WTC11 (cell line): ENCODE data around the gene SAMSN1. TPM values are rescaled to one million over a fixed set of nuclear protein-coding genes. Genes with fewer than 3 reads are reported as not detected.

Experiments used
- ATAC-seq: fragments of 200-7000 bp; cut with Tn5 transposase; 2 replicates; pipeline ENCODE4 v1.10.0; 2021; ENCODE audit warnings: mild to moderate bottlenecking, moderate library complexity
- CTCF ChIA-PET: fragments of 300-600 bp; sonication (Branson Sonifier 250); formaldehyde crosslinking; loops from one replicate; lab custom pipeline; 2021; ENCODE audit warnings: antibody characterized with exemption; lab: Charles Lee
- POLR2A ChIA-PET: fragments of 350-600 bp; sonication (Branson Sonifier 250); formaldehyde crosslinking; loops from one replicate; lab custom pipeline; 2021; ENCODE audit warnings: antibody characterized with exemption; lab: Charles Lee
- DNase-seq: peaks from one replicate; pipeline ENCODE4 v3.0.0; 2021; ENCODE audit warnings: low spot score
- H3K27ac Mint-ChIP-seq: 2 replicates; pipeline ENCODE4 v1.8.0; 2021; ENCODE audit warnings: mixed read lengths
- H3K27me3 Mint-ChIP-seq: 2 replicates; pipeline ENCODE4 v1.8.0; 2021; ENCODE audit warnings: low read depth, mild to moderate bottlenecking, moderate library complexity, mixed read lengths
- H3K36me3 Mint-ChIP-seq: 2 replicates; pipeline ENCODE4 v1.8.0; 2021; ENCODE audit warnings: mixed read lengths
- H3K4me1 Mint-ChIP-seq: 2 replicates; pipeline ENCODE4 v1.8.0; 2022; ENCODE audit warnings: mixed read lengths
- H3K4me3 Mint-ChIP-seq: 2 replicates; pipeline ENCODE4 v1.8.0; 2021; ENCODE audit warnings: mild to moderate bottlenecking, moderate library complexity, mixed read lengths
- H3K9me3 Mint-ChIP-seq: 2 replicates; pipeline ENCODE4 v1.8.0; 2021; ENCODE audit warnings: mixed read lengths
- ATF1 ChIP-seq: sonication (generic); formaldehyde crosslinking; IDR thresholded peaks from 2 replicates; pipeline ENCODE4 v1.8.1; 2023; ENCODE audit warnings: mild to moderate bottlenecking, moderate library complexity, missing genetic modification reagents
- CREB1 ChIP-seq: sonication (generic); formaldehyde crosslinking; IDR thresholded peaks from 2 replicates; pipeline ENCODE4 v1.8.0; 2023; ENCODE audit warnings: mild to moderate bottlenecking, missing genetic modification reagents
- ELF4 ChIP-seq: sonication (generic); formaldehyde crosslinking; IDR thresholded peaks from 2 replicates; pipeline ENCODE4 v1.8.1; 2022; ENCODE audit warnings: low read depth, mild to moderate bottlenecking, moderate library complexity, missing genetic modification reagents
- JAZF1 ChIP-seq: fragments of 250-450 bp; sonication (Bioruptor Pico); IDR thresholded peaks from 2 replicates; pipeline ENCODE4 v1.9.0; 2021; ENCODE audit warnings: moderate library complexity, mild to moderate bottlenecking, inconsistent platforms
- TCF7 ChIP-seq: sonication (generic); formaldehyde crosslinking; IDR thresholded peaks from 2 replicates; pipeline ENCODE4 v1.8.0; 2022; ENCODE audit warnings: mild to moderate bottlenecking, low read depth, missing genetic modification reagents, moderate library complexity
- TP53 ChIP-seq: sonication (generic); formaldehyde crosslinking; IDR thresholded peaks from 2 replicates; pipeline ENCODE4 v1.8.1; 2023; ENCODE audit warnings: mild to moderate bottlenecking, missing genetic modification reagents
- ZBTB21 ChIP-seq: sonication (generic); formaldehyde crosslinking; IDR thresholded peaks from 2 replicates; pipeline ENCODE4 v1.8.1; 2023; ENCODE audit warnings: mild to moderate bottlenecking, missing genetic modification reagents, borderline replicate concordance
- ZNF416 ChIP-seq: fragments of 250-450 bp; sonication (Bioruptor Pico); IDR thresholded peaks from 2 replicates; pipeline ENCODE4 v1.9.0; 2021; ENCODE audit warnings: mild to moderate bottlenecking, inconsistent platforms
- ZNF671 ChIP-seq: fragments of 250-450 bp; sonication (Bioruptor Pico); IDR thresholded peaks from 2 replicates; pipeline ENCODE4 v1.8.0; 2021; ENCODE audit warnings: mild to moderate bottlenecking
- total RNA-seq: library from RNA; stranded (reverse); gene quantifications from 3 replicates; pipeline ENCODE4 v1.2.3, GENCODE V29; 2021
- TF ChIP-seq, protein P1 (sequence below): fragments of 250-450 bp; sonication (Bioruptor Pico); IDR thresholded peaks from 2 replicates; pipeline ENCODE4 v1.9.0; 2021; ENCODE audit warnings: mild to moderate bottlenecking, borderline replicate concordance
- TF ChIP-seq, protein P2 (sequence below): sonication (generic); formaldehyde crosslinking; IDR thresholded peaks from 2 replicates; pipeline ENCODE4 v1.8.1; 2022; ENCODE audit warnings: mild to moderate bottlenecking, missing genetic modification reagents, moderate library complexity, borderline replicate concordance
- TF ChIP-seq, protein P3 (sequence below): sonication (generic); formaldehyde crosslinking; IDR thresholded peaks from 2 replicates; pipeline ENCODE4 v1.8.1; 2023; ENCODE audit warnings: mild to moderate bottlenecking, missing genetic modification reagents, moderate library complexity
- TF ChIP-seq, protein P4 (sequence below): fragments of 200-600 bp; IDR thresholded peaks from 2 replicates; pipeline ENCODE4 v1.8.0; 2022; ENCODE audit warnings: antibody characterized with exemption
- TF ChIP-seq, protein P5 (sequence below): sonication (generic); formaldehyde crosslinking; IDR thresholded peaks from 2 replicates; pipeline ENCODE4 v1.8.1; 2023; ENCODE audit warnings: mild to moderate bottlenecking, missing genetic modification reagents, borderline replicate concordance
- TF ChIP-seq, protein P6 (sequence below): sonication (generic); formaldehyde crosslinking; IDR thresholded peaks from 2 replicates; pipeline ENCODE4 v1.8.1; 2023; ENCODE audit warnings: mild to moderate bottlenecking, missing genetic modification reagents
- TF ChIP-seq, protein P7 (sequence below): sonication (generic); formaldehyde crosslinking; IDR thresholded peaks from 2 replicates; pipeline ENCODE4 v1.8.1; 2023; ENCODE audit warnings: mild to moderate bottlenecking, missing genetic modification reagents

Gene SAMSN1
- total RNA-seq, 1 experiment from 2014 or later, result 1.2 TPM

DNA sequence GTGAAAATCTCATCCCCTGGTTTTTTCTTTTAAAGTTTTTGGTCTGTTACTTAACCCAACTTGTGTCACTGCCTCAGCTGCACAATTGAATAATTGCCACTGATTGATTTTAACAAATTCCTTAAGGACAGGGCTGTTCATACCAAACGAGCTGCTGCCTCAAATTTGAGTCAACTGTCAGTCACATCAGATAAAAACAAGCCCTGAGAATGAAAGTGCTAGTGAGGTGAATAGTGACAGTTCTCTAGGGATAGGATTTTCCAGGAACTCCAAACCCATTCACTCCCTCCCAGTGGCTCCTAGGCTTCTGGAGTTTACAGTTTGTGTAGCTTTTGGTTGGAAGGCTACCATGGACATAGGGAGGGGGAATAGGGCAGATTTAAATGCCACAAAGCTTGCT is 79.4 kb downstream of the SAMSN1 start:
- no peaks in the 10 kb centered on the region for H3K4me1 Mint-ChIP-seq
- no peak for DNase-seq
- no peak overlapping the region for H3K27ac Mint-ChIP-seq
- ChIA-PET POLR2A (no interaction called here), CTCF (interaction anchor here (0.6 kb wide), 1 partner anchor 197 kb away, joined by 3 read pairs; no protein-coding TSS in a partner anchor)
- no peak for ATAC-seq
- no peak overlapping the region for H3K4me3 Mint-ChIP-seq
- H3K9me3 Mint-ChIP-seq, result no peaks in the 10 kb centered on the region
- no peaks in the 10 kb centered on the region for H3K27me3 Mint-ChIP-seq
- TF ChIP-seq, protein P1, sequence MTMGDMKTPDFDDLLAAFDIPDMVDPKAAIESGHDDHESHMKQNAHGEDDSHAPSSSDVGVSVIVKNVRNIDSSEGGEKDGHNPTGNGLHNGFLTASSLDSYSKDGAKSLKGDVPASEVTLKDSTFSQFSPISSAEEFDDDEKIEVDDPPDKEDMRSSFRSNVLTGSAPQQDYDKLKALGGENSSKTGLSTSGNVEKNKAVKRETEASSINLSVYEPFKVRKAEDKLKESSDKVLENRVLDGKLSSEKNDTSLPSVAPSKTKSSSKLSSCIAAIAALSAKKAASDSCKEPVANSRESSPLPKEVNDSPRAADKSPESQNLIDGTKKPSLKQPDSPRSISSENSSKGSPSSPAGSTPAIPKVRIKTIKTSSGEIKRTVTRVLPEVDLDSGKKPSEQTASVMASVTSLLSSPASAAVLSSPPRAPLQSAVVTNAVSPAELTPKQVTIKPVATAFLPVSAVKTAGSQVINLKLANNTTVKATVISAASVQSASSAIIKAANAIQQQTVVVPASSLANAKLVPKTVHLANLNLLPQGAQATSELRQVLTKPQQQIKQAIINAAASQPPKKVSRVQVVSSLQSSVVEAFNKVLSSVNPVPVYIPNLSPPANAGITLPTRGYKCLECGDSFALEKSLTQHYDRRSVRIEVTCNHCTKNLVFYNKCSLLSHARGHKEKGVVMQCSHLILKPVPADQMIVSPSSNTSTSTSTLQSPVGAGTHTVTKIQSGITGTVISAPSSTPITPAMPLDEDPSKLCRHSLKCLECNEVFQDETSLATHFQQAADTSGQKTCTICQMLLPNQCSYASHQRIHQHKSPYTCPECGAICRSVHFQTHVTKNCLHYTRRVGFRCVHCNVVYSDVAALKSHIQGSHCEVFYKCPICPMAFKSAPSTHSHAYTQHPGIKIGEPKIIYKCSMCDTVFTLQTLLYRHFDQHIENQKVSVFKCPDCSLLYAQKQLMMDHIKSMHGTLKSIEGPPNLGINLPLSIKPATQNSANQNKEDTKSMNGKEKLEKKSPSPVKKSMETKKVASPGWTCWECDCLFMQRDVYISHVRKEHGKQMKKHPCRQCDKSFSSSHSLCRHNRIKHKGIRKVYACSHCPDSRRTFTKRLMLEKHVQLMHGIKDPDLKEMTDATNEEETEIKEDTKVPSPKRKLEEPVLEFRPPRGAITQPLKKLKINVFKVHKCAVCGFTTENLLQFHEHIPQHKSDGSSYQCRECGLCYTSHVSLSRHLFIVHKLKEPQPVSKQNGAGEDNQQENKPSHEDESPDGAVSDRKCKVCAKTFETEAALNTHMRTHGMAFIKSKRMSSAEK (CRISPR knock-in tag), result no peak
- TF ChIP-seq, protein P2, sequence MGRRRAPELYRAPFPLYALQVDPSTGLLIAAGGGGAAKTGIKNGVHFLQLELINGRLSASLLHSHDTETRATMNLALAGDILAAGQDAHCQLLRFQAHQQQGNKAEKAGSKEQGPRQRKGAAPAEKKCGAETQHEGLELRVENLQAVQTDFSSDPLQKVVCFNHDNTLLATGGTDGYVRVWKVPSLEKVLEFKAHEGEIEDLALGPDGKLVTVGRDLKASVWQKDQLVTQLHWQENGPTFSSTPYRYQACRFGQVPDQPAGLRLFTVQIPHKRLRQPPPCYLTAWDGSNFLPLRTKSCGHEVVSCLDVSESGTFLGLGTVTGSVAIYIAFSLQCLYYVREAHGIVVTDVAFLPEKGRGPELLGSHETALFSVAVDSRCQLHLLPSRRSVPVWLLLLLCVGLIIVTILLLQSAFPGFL, result no peak
- no peak for TF ChIP-seq ATF1
- TF ChIP-seq, protein P3, sequence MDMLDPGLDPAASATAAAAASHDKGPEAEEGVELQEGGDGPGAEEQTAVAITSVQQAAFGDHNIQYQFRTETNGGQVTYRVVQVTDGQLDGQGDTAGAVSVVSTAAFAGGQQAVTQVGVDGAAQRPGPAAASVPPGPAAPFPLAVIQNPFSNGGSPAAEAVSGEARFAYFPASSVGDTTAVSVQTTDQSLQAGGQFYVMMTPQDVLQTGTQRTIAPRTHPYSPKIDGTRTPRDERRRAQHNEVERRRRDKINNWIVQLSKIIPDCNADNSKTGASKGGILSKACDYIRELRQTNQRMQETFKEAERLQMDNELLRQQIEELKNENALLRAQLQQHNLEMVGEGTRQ (CRISPR knock-in tag), result no peak
- TF ChIP-seq ZBTB21 (CRISPR knock-in tag), result no peak
- TF ChIP-seq, protein P4, sequence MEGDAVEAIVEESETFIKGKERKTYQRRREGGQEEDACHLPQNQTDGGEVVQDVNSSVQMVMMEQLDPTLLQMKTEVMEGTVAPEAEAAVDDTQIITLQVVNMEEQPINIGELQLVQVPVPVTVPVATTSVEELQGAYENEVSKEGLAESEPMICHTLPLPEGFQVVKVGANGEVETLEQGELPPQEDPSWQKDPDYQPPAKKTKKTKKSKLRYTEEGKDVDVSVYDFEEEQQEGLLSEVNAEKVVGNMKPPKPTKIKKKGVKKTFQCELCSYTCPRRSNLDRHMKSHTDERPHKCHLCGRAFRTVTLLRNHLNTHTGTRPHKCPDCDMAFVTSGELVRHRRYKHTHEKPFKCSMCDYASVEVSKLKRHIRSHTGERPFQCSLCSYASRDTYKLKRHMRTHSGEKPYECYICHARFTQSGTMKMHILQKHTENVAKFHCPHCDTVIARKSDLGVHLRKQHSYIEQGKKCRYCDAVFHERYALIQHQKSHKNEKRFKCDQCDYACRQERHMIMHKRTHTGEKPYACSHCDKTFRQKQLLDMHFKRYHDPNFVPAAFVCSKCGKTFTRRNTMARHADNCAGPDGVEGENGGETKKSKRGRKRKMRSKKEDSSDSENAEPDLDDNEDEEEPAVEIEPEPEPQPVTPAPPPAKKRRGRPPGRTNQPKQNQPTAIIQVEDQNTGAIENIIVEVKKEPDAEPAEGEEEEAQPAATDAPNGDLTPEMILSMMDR, result no peak
- TF ChIP-seq, protein P5, sequence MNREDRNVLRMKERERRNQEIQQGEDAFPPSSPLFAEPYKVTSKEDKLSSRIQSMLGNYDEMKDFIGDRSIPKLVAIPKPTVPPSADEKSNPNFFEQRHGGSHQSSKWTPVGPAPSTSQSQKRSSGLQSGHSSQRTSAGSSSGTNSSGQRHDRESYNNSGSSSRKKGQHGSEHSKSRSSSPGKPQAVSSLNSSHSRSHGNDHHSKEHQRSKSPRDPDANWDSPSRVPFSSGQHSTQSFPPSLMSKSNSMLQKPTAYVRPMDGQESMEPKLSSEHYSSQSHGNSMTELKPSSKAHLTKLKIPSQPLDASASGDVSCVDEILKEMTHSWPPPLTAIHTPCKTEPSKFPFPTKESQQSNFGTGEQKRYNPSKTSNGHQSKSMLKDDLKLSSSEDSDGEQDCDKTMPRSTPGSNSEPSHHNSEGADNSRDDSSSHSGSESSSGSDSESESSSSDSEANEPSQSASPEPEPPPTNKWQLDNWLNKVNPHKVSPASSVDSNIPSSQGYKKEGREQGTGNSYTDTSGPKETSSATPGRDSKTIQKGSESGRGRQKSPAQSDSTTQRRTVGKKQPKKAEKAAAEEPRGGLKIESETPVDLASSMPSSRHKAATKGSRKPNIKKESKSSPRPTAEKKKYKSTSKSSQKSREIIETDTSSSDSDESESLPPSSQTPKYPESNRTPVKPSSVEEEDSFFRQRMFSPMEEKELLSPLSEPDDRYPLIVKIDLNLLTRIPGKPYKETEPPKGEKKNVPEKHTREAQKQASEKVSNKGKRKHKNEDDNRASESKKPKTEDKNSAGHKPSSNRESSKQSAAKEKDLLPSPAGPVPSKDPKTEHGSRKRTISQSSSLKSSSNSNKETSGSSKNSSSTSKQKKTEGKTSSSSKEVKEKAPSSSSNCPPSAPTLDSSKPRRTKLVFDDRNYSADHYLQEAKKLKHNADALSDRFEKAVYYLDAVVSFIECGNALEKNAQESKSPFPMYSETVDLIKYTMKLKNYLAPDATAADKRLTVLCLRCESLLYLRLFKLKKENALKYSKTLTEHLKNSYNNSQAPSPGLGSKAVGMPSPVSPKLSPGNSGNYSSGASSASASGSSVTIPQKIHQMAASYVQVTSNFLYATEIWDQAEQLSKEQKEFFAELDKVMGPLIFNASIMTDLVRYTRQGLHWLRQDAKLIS (CRISPR knock-in tag), result no peak
- TF ChIP-seq ELF4 (CRISPR knock-in tag), result no peak
- TF ChIP-seq, protein P6, sequence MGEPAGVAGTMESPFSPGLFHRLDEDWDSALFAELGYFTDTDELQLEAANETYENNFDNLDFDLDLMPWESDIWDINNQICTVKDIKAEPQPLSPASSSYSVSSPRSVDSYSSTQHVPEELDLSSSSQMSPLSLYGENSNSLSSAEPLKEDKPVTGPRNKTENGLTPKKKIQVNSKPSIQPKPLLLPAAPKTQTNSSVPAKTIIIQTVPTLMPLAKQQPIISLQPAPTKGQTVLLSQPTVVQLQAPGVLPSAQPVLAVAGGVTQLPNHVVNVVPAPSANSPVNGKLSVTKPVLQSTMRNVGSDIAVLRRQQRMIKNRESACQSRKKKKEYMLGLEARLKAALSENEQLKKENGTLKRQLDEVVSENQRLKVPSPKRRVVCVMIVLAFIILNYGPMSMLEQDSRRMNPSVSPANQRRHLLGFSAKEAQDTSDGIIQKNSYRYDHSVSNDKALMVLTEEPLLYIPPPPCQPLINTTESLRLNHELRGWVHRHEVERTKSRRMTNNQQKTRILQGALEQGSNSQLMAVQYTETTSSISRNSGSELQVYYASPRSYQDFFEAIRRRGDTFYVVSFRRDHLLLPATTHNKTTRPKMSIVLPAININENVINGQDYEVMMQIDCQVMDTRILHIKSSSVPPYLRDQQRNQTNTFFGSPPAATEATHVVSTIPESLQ (CRISPR knock-in tag), result no peak
- no peak for TF ChIP-seq ZNF671
- TF ChIP-seq, protein P7, sequence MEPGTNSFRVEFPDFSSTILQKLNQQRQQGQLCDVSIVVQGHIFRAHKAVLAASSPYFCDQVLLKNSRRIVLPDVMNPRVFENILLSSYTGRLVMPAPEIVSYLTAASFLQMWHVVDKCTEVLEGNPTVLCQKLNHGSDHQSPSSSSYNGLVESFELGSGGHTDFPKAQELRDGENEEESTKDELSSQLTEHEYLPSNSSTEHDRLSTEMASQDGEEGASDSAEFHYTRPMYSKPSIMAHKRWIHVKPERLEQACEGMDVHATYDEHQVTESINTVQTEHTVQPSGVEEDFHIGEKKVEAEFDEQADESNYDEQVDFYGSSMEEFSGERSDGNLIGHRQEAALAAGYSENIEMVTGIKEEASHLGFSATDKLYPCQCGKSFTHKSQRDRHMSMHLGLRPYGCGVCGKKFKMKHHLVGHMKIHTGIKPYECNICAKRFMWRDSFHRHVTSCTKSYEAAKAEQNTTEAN (CRISPR knock-in tag), result no peak
- no peak for TF ChIP-seq TP53 (CRISPR knock-in tag)
- TF ChIP-seq CREB1 (CRISPR knock-in tag), result no peak
- no peak for TF ChIP-seq JAZF1
- TF ChIP-seq TCF7 (CRISPR knock-in tag), result no peak
- no peak for TF ChIP-seq ZNF416 (CRISPR knock-in tag)
- H3K36me3 Mint-ChIP-seq, result no peaks in the 10 kb centered on the region
